ENCODE results near the gene NSUN7.

DNA sequence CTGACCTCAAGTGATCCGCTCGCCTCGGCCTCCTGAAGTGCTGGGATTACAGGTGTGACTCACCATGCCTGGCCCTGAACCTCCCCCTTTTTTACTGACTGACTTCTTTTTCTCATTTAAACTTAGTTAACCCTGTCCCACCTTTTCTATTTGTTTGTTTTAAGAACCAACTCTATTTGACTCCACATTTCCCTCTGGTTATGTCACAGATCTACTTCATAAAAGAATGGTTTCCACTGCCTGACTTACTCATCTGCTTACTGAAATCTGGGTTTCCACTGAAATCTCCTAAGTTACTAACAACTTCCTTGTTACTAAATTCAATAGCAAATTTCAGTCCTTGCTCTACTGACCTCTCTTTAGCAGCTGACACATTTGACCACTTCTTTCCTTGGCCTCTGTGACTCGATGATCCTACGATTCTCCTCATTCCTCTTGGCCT lies 28.0 kb upstream of the NSUN7 start:
- TF ChIP-seq POLR2A (IDR thresholded peaks at IDR 0.05) (no peak), POLR2AphosphoS5 (IDR thresholded peaks at IDR 0.05) (no peak), EP300 (IDR thresholded peaks at IDR 0.05) (no peak)
- TF ChIP-seq, protein P1, sequence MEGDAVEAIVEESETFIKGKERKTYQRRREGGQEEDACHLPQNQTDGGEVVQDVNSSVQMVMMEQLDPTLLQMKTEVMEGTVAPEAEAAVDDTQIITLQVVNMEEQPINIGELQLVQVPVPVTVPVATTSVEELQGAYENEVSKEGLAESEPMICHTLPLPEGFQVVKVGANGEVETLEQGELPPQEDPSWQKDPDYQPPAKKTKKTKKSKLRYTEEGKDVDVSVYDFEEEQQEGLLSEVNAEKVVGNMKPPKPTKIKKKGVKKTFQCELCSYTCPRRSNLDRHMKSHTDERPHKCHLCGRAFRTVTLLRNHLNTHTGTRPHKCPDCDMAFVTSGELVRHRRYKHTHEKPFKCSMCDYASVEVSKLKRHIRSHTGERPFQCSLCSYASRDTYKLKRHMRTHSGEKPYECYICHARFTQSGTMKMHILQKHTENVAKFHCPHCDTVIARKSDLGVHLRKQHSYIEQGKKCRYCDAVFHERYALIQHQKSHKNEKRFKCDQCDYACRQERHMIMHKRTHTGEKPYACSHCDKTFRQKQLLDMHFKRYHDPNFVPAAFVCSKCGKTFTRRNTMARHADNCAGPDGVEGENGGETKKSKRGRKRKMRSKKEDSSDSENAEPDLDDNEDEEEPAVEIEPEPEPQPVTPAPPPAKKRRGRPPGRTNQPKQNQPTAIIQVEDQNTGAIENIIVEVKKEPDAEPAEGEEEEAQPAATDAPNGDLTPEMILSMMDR (IDR thresholded peaks at IDR 0.05): no peak

All from gastroesophageal sphincter (tissue), 3 donors.